ENCODE measurements around the gene SPRY1.

The SPRY1 gene

GRCh38 chr4:123379392-123379791 is 17.2 kb upstream of the SPRY1 start:
- DNase-seq (ENCODE audit: low read depth, low spot score), result no peak
- Histone ChIP-seq H3K27me3 (ENCODE audit: control insufficient read depth, insufficient read depth, low read length) (no peaks in the 10 kb centered on the region), H3K27ac (ENCODE audit: low read length) (no peak overlapping the region), H3K36me3 (ENCODE audit: control insufficient read depth, insufficient read depth, low read length) (no peaks in the 10 kb centered on the region), H3K9me3 (ENCODE audit: control insufficient read depth, insufficient read depth, low read length) (no peaks in the 10 kb centered on the region), H3K4me1 (ENCODE audit: control insufficient read depth, insufficient read depth, low read length) (no peaks in the 10 kb centered on the region), H3K4me3 (ENCODE audit: low read length) (no peak overlapping the region)
- WGBS (ENCODE audit: insufficient coverage, insufficient read length), result no CpG with 5 or more reads among the region's 1 CpG

- no peaks in the 10 kb centered on the region for H3K36me3 ChIP-seq (ENCODE audit: control insufficient read depth, insufficient read depth, low read length)
- no peak overlapping the region for H3K4me3 ChIP-seq (ENCODE audit: low read length)
- H3K27ac ChIP-seq (ENCODE audit: low read length), result no peak overlapping the region
- no peak for DNase-seq (ENCODE audit: low read depth, low spot score)
- H3K4me1 ChIP-seq (ENCODE audit: control insufficient read depth, insufficient read depth, low read length), result no peaks in the 10 kb centered on the region
- WGBS (ENCODE audit: insufficient coverage, insufficient read length), result no CpG with 5 or more reads among the region's 3 CpGs
- no peaks in the 10 kb centered on the region for H3K9me3 ChIP-seq (ENCODE audit: control insufficient read depth, insufficient read depth, low read length)
- H3K27me3 ChIP-seq (ENCODE audit: control insufficient read depth, insufficient read depth, low read length), result no peaks in the 10 kb centered on the region
Observed at GRCh38 chr4:123380728-123381716, 15.6 kb upstream of the SPRY1 start.

DNA sequence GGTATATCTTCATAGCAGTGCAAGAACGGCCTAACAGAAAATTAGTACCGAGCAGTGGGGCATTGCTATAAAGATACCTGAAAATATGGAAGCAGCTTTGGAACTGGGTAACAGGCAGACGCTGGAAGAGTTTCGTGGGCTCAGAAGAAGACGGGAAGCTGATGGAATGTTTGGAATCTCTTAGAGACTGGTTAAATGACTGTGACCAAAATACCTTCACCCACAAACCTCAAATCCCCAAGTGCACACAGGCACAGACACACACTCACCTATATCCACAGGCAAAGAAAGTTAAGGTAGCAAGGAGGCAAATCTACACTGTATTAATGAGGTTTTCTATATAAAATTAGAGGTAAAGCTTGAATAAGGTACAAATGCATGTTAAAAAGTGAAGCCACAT is 14.6 kb upstream of the SPRY1 start:
- WGBS (ENCODE audit: insufficient coverage, insufficient read length), result no CpG with 5 or more reads among the region's 5 CpGs
- Histone ChIP-seq H3K9me3 (ENCODE audit: control insufficient read depth, insufficient read depth, low read length) (no peaks in the 10 kb centered on the region), H3K36me3 (ENCODE audit: control insufficient read depth, insufficient read depth, low read length) (no peaks in the 10 kb centered on the region), H3K4me1 (ENCODE audit: control insufficient read depth, insufficient read depth, low read length) (no peaks in the 10 kb centered on the region), H3K27me3 (ENCODE audit: control insufficient read depth, insufficient read depth, low read length) (no peaks in the 10 kb centered on the region), H3K27ac (ENCODE audit: low read length) (no peak overlapping the region), H3K4me3 (ENCODE audit: low read length) (no peak overlapping the region)
- no peak for DNase-seq (ENCODE audit: low read depth, low spot score)

- Histone ChIP-seq H3K9me3 (ENCODE audit: control insufficient read depth, insufficient read depth, low read length) (no peaks in the 10 kb centered on the region), H3K27ac (ENCODE audit: low read length) (no peak overlapping the region), H3K4me3 (ENCODE audit: low read length) (no peak overlapping the region), H3K27me3 (ENCODE audit: control insufficient read depth, insufficient read depth, low read length) (no peaks in the 10 kb centered on the region), H3K4me1 (ENCODE audit: control insufficient read depth, insufficient read depth, low read length) (no peaks in the 10 kb centered on the region), H3K36me3 (ENCODE audit: control insufficient read depth, insufficient read depth, low read length) (no peaks in the 10 kb centered on the region)
- no peak for DNase-seq (ENCODE audit: low read depth, low spot score)
- WGBS (ENCODE audit: insufficient coverage, insufficient read length), result no CpG with 5 or more reads among the region's 3 CpGs
Observed at GRCh38 chr4:123383566-123383965, 13.0 kb upstream of the SPRY1 start.

DNA sequence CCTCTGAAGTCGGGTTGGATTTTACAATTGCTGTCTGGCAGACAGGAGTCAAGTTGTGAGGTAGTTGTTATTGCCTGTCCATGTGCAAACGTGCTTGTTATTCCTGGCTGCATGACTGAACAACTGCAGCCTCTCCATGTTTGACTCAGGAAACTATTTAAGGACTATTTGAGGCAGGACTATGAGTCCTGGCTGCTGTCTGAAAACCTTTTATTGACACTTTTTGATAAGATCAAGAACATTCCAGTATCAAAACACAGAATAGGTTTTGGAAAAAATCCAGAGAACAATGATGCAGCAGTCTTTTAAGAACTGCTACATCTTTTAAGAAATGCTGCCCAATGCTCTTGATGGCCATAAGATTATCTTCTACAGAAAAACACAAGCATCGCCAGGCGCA is 10.0 kb upstream of the SPRY1 start:
- Histone ChIP-seq H3K36me3 (ENCODE audit: control insufficient read depth, insufficient read depth, low read length) (no peaks in the 10 kb centered on the region), H3K9me3 (ENCODE audit: control insufficient read depth, insufficient read depth, low read length) (no peaks in the 10 kb centered on the region), H3K4me3 (ENCODE audit: low read length) (no peak overlapping the region), H3K27ac (ENCODE audit: low read length) (no peak overlapping the region), H3K4me1 (ENCODE audit: control insufficient read depth, insufficient read depth, low read length) (no peaks in the 10 kb centered on the region), H3K27me3 (ENCODE audit: control insufficient read depth, insufficient read depth, low read length) (no peaks in the 10 kb centered on the region)
- DNase-seq (ENCODE audit: low read depth, low spot score), result no peak
- WGBS (ENCODE audit: insufficient coverage, insufficient read length), result no CpG with 5 or more reads among the region's 4 CpGs

DNA sequence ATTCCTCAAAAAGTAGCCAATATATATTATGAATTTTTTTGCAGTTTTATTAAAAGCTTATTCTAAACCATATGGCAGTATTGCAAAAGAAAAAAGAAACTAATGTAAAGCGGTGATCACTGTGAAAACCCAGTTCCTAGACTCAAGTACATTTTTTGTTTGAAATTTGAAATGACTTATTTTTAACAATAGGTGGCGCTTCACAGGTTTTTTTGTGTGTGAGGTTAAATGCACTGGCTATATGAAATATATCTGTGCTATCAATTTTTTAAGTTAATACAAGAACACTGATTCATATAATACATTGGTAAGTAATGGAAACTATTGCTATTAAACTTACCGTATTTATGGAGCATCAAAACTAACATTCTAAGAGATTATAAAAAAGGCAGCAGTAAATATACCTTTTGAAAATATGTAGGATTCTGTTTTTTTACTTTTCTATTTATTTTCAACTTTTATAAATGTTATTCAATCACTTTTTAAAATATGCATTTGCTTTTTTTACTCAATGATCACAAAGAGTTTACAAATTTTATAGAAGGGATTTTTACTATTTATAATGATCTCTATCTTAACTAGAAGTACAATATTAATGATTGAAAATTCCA is 5.6 kb upstream of the SPRY1 start:
- Histone ChIP-seq H3K9me3 (ENCODE audit: control insufficient read depth, insufficient read depth, low read length) (no peaks in the 10 kb centered on the region), H3K4me3 (ENCODE audit: low read length) (no peak overlapping the region), H3K4me1 (ENCODE audit: control insufficient read depth, insufficient read depth, low read length) (no peaks in the 10 kb centered on the region), H3K27ac (ENCODE audit: low read length) (no peak overlapping the region), H3K36me3 (ENCODE audit: control insufficient read depth, insufficient read depth, low read length) (no peaks in the 10 kb centered on the region), H3K27me3 (ENCODE audit: control insufficient read depth, insufficient read depth, low read length) (no peaks in the 10 kb centered on the region)
- DNase-seq (ENCODE audit: low read depth, low spot score), result no peak
- WGBS (ENCODE audit: insufficient coverage, insufficient read length), result no CpG with 5 or more reads among the region's 3 CpGs

- no CpG with 5 or more reads among the region's 5 CpGs for WGBS (ENCODE audit: insufficient coverage, insufficient read length)
- Histone ChIP-seq H3K27me3 (ENCODE audit: control insufficient read depth, insufficient read depth, low read length) (no peaks in the 10 kb centered on the region), H3K9me3 (ENCODE audit: control insufficient read depth, insufficient read depth, low read length) (no peaks in the 10 kb centered on the region), H3K4me3 (ENCODE audit: low read length) (no peak overlapping the region), H3K36me3 (ENCODE audit: control insufficient read depth, insufficient read depth, low read length) (no peaks in the 10 kb centered on the region), H3K4me1 (ENCODE audit: control insufficient read depth, insufficient read depth, low read length) (no peaks in the 10 kb centered on the region), H3K27ac (ENCODE audit: low read length) (no peak overlapping the region)
- no peak for DNase-seq (ENCODE audit: low read depth, low spot score)
Observed at GRCh38 chr4:123393721-123394120, 2.9 kb upstream of the SPRY1 start.

DNA sequence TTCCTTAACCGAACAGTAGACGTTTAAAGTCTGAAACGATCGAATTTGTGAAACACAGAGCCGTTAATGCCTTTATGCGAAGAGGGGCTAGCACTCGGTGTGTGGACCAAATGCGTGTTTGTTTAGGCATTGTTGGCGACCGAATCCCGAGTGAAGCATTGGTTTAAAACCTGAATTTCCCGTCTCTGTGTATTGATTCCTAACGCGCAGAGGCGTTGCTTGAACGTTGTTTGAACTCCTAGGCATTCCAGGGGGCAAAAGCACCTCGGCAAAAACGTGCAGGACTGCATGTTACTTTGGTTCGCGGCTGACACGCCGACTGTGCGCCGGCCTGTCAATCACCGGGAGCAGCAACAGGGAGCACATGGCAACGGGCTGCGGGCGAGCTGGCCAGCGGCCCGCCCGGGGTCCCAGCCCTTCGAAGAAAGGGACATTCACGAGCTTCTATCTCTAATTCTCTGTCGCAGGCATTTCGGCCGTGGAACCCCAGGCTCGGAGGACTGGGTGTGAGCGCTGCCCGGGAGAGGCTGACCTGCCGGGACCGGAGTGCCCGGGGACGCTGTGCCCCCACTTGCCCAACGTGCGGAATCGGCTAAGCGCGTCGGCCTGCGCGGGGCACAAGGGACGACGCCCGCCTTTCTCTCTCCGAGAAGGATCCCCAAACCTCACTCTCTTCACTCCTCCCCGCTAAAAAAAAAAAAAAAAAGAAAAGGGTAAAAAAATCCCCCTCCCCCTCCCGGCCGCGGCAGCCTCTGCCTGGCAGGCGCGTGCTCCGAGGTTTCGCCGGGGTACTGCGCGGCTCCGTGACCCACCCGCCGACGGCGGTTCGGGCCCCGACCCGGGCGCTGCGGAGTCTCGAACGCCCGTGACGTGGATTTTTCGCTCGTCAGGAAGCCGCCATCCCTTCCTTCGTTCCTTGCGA is 810 bp downstream of the SPRY1 start:
- DNase-seq (ENCODE audit: low read depth, low spot score), result no peak
- H3K4me1 ChIP-seq (ENCODE audit: control insufficient read depth, insufficient read depth, low read length), result no peaks in the 10 kb centered on the region
- H3K27me3 ChIP-seq (ENCODE audit: control insufficient read depth, insufficient read depth, low read length), result no peaks in the 10 kb centered on the region
- no peak overlapping the region for H3K27ac ChIP-seq (ENCODE audit: low read length)
- peaks cover 7% of the 10 kb centered on the region for H3K36me3 ChIP-seq (ENCODE audit: control insufficient read depth, insufficient read depth, low read length)
- no peaks in the 10 kb centered on the region for H3K9me3 ChIP-seq (ENCODE audit: control insufficient read depth, insufficient read depth, low read length)
- peak overlapping the region; percentile 54 for H3K4me3 ChIP-seq (ENCODE audit: low read length)
- no CpG with 5 or more reads among the region's 85 CpGs for WGBS (ENCODE audit: insufficient coverage, insufficient read length)

DNA sequence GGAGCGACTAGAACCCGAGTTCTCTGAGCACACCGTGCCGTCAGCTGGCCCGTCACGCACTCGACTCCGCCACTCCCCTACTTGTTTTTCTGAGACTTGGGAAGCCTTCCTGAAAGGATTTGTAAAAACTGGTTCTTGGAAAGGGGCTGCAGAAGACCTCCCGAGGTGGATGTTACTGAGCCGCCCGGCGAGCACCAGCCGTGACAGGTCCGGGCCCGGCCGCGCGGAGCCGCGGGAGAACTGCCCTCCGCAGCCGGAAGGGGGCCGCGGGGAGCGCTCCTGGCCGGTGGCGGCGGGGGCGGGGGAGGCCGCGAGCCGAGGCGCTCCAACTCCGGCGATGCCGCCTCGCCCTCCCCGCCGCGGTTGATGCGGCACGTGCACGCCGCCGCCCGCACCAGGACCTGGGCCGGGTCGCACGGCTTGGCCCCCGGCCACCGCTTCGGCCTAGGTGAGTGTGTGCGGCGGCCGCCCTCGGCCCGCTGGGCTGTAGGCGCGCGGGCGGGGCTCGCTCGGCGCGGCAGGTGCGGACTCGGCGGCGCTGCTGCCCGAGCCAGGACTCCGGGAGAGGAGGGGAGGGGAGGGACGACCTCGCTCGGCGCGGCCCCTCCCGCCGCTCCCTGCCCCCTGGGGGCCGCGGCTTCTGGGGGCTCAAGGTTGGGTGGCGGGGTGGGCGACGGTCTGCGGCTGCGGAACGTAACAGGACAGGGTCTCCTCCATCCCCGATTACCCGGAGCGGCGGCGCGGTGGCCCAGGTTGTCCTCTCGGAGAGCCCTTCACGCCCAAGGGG is 1.7 kb downstream of the SPRY1 start:
- no peak overlapping the region for H3K27ac ChIP-seq (ENCODE audit: low read length)
- H3K4me3 ChIP-seq (ENCODE audit: low read length), result peak overlapping the region; percentile 54
- no peak for DNase-seq (ENCODE audit: low read depth, low spot score)
- H3K4me1 ChIP-seq (ENCODE audit: control insufficient read depth, insufficient read depth, low read length), result no peaks in the 10 kb centered on the region
- H3K9me3 ChIP-seq (ENCODE audit: control insufficient read depth, insufficient read depth, low read length), result no peaks in the 10 kb centered on the region
- no CpG with 5 or more reads among the region's 94 CpGs for WGBS (ENCODE audit: insufficient coverage, insufficient read length)
- H3K36me3 ChIP-seq (ENCODE audit: control insufficient read depth, insufficient read depth, low read length), result peaks cover 7% of the 10 kb centered on the region
- no peaks in the 10 kb centered on the region for H3K27me3 ChIP-seq (ENCODE audit: control insufficient read depth, insufficient read depth, low read length)

Data from iPS DF 6.9 (cell line).